Spleen (tissue), 11 donors: Measurements from ENCODE around the gene NFKBIL1. TPM values are rescaled to one million over a fixed set of nuclear protein-coding genes. Genes with fewer than 3 reads are reported as not detected.
A peak's percentile ranks its signal among the peaks of the same experiment; 100 is the strongest.

Experiments
- DNase-seq: peaks from one replicate; pipeline ENCODE4 v3.0.0-alpha.2; 2020
- H3K27ac ChIP-seq, 8 donors: fragments of 200-600 bp; sonication (generic) in 7 of 8; 1 replicate in 4 of 8; 2 replicates in 4 of 8; pipeline versions ENCODE4 v1.5.0 to v1.8.0; 2016 to 2021; ENCODE audit warnings: inconsistent platforms in 4 of 8, mild to moderate bottlenecking in 4 of 8, moderate library complexity in 1 of 8
- H3K27me3 ChIP-seq, 7 donors: fragments of 200-600 bp; sonication (generic) in 6 of 7; replicated peaks in 1 of 7; 1 replicate in 4 of 7; 2 replicates in 3 of 7; pipeline versions ENCODE4 v1.5.0 to v1.8.0; 2016 to 2021; ENCODE audit warnings: inconsistent platforms in 3 of 7, mild to moderate bottlenecking in 1 of 7
- H3K36me3 ChIP-seq, 6 donors: fragments of 200-600 bp; sonication (generic) in 5 of 6; 1 replicate in 4 of 6; 2 replicates in 2 of 6; pipeline versions ENCODE4 v1.5.0 to v1.8.0; 2016 to 2021; ENCODE audit warnings: inconsistent platforms in 2 of 6
- H3K4me1 ChIP-seq, 6 donors: fragments of 200-600 bp; sonication (generic) in 5 of 6; 1 replicate in 3 of 6; 2 replicates in 3 of 6; pipeline versions ENCODE4 v1.5.0 to v1.8.0; 2016 to 2021; ENCODE audit warnings: inconsistent platforms in 3 of 6
- H3K4me3 ChIP-seq, 8 donors: fragments of 200-600 bp; sonication (generic) in 7 of 8; 1 replicate in 4 of 8; 2 replicates in 4 of 8; pipeline versions ENCODE4 v1.5.0 to v1.8.0; 2016 to 2021; ENCODE audit warnings: inconsistent platforms in 4 of 8, mild to moderate bottlenecking in 4 of 8, moderate library complexity in 2 of 8
- H3K9me3 ChIP-seq, 8 donors: fragments of 200-600 bp; sonication (generic) in 7 of 8; 1 replicate in 4 of 8; 2 replicates in 4 of 8; pipeline versions ENCODE4 v1.5.0 to v1.8.0; 2016 to 2021; ENCODE audit warnings: inconsistent platforms in 4 of 8
- CTCF ChIP-seq, 11 experiments: fragments of 200-600 bp in 7 of 11; fragments of 450-650 bp in 4 of 11; sonication (generic) in 4 of 11; IDR thresholded peaks in 8 of 11; conservative IDR thresholded peaks in 3 of 11; 1 replicate in 7 of 11; 2 replicates in 4 of 11; pipeline versions ENCODE4 v1.4.0 to v1.8.0; 2016 to 2021; ENCODE audit warnings: antibody characterized with exemption in 11 of 11, inconsistent platforms in 4 of 11, mild to moderate bottlenecking in 1 of 11
- POLR2A ChIP-seq, 3 donors: fragments of 450-650 bp; IDR thresholded peaks; one replicate each; pipeline ENCODE4 v1.5.1; 2017; ENCODE audit warnings: antibody characterized with exemption in 3 of 3, mild to moderate bottlenecking in 1 of 3
- POLR2AphosphoS5 ChIP-seq, 3 donors: sonication (generic); formaldehyde crosslinking; IDR thresholded peaks; one replicate each; pipeline ENCODE4 v1.5.1; 2017; ENCODE audit warnings: antibody characterized with exemption in 3 of 3
- WGBS, 5 donors: extraction: QIAGEN DNeasy Blood & Tissue Kit in 3 of 5; methylation state at CpG; one replicate each; pipeline versions ENCODE4 v1.1.5 to v1.1.7; 2013 to 2018; 5-methylcytosine and 5-hydroxymethylcytosine counted together
- intact Hi-C: fragments of 100-400 bp; cut with DNase I; formaldehyde crosslinking; loops from one replicate; pipeline ENCODE4 v1.15.0; 2023; ENCODE audit warnings: low total_unique reads
- polyA plus RNA-seq, 3 donors: library from polyadenylated mRNA; stranded (reverse); fragments of 200-250 nt; gene quantifications; one replicate each; pipeline ENCODE4 v1.2.1, GENCODE V29; 2013
- total RNA-seq, 7 donors: library from RNA; depleted of rRNA in 3 of 7; stranded (reverse); fragments of >200 nt in 3 of 7; fragmentation: NEBNext Ultra II Directional in 4 of 7; extraction: Animal tissue kit (Norgen Biotek cat#: 25700) in 4 of 7; gene quantifications; one replicate each; pipeline versions ENCODE4 v1.1.0 to v1.2.1, GENCODE V29; 2016 to 2021
- donor health status: healthy with polysubstance abuse.
- donor health status: DM: no; HTN: no; CAD: no; lungs with moderate emphysema.
- donor health status: DM: no; HTN: no; CAD: no.
- donor health status: Bipolar disorder and iron deficiency.
- donor health status: healthy.
- donor health status: DM: no; HTN: no; CAD: no.
- donor health status: DM: yes; HTN: yes; CAD: no.

NFKBIL1 gene
- total and polyA plus RNA-seq, 10 donors: 11.0 to 36.3 (median 19.4) TPM

- H3K27me3 ChIP-seq: no peaks in the 10 kb centered on the region
- no peak for DNase-seq
- peaks cover 32 to 67% (median 58%) of the 10 kb centered on the region in 6 donors for H3K4me1 ChIP-seq
- TF ChIP-seq CTCF (IDR thresholded peaks at IDR 0.05 in 8 of 11, conservative IDR thresholded peaks at IDR 0.05 in 3 of 11) (no peak), POLR2A (IDR thresholded peaks at IDR 0.05) (no peak), POLR2AphosphoS5 (IDR thresholded peaks at IDR 0.05) (no peak)
- 73 to 89% (median 80%) methylated on average over 2 of the region's 2 CpGs for WGBS, 5 donors
- H3K4me3 ChIP-seq: no peak overlapping the region
- no peak overlapping the region for H3K27ac ChIP-seq
- H3K9me3 ChIP-seq: no peaks in the 10 kb centered on the region
- intact Hi-C loops: no loop called here
- peaks cover 0 to 18% (median 7%) of the 10 kb centered on the region in 6 donors for H3K36me3 ChIP-seq
Measured at GRCh38 chr6:31544676-31545075, 2.7 kb upstream of the NFKBIL1 start.

- Histone ChIP-seq H3K27ac (no peak overlapping the region), H3K27me3 (no peaks in the 10 kb centered on the region), H3K4me3 (no peak overlapping the region), H3K9me3 (no peaks in the 10 kb centered on the region), H3K4me1 (peaks cover 26 to 67% (median 53%) of the 10 kb centered on the region in 6 donors), H3K36me3 (peaks cover 0 to 18% (median 1%) of the 10 kb centered on the region in 6 donors)
- WGBS, 5 donors: 72 to 93% (median 87%) methylated on average over 7 of the region's 7 CpGs
- intact Hi-C loops: no loop called here
- no peak for DNase-seq
- no peak for TF ChIP-seq POLR2AphosphoS5 (IDR thresholded peaks at IDR 0.05)
- TF ChIP-seq CTCF (IDR thresholded peaks at IDR 0.05 in 8 of 11, conservative IDR thresholded peaks at IDR 0.05 in 3 of 11): no peak
- TF ChIP-seq POLR2A (IDR thresholded peaks at IDR 0.05): no peak
Measured at GRCh38 chr6:31545291-31545690, 2.1 kb upstream of the NFKBIL1 start.

GRCh38 chr6:31546339-31546957, 960 bp upstream of the NFKBIL1 start, which contains the start of gene ATP6V1G2:
TSS of gene ATP6V1G2 (minus strand) at chr6:31546608. CDS start at chr6:31546559, 49 bp downstream.
- H3K9me3 ChIP-seq: no peaks in the 10 kb centered on the region
- intact Hi-C loops: loop anchor here (2.0 kb wide), 1 partner anchor 52 kb away; no protein-coding TSS in a partner anchor
- DNase-seq: peak; percentile 95
- H3K4me3 ChIP-seq: peak within 1 kb of the TSS; percentile 34 to 73 (median 40)
- no peaks in the 10 kb centered on the region for H3K27me3 ChIP-seq
- peak; percentile 86 to 99 (median 96) for TF ChIP-seq CTCF (IDR thresholded peaks at IDR 0.05 in 8 of 11, conservative IDR thresholded peaks at IDR 0.05 in 3 of 11)
- TF ChIP-seq POLR2A (IDR thresholded peaks at IDR 0.05): no peak
- TF ChIP-seq POLR2AphosphoS5 (IDR thresholded peaks at IDR 0.05): peak in 2 of 3 donors; percentile 72 to 78
- H3K27ac ChIP-seq: peak within 1 kb of the TSS; percentile 69 to 92 (median 87)
- H3K4me1 ChIP-seq: peaks cover 23 to 69% (median 55%) of the 10 kb centered on the region in 6 donors
- peaks cover 0 to 25% (median 5%) of the 10 kb centered on the region in 6 donors for H3K36me3 ChIP-seq
- 8 to 13% (median 12%) methylated on average over 11 of the region's 11 CpGs for WGBS, 5 donors
